ENCODE results near the gene HSCB.
"Not testable (repeated sequence)": the region's sequence is repeated elsewhere in the genome, so short reads cannot be mapped to it uniquely, and the experiment has no call there.

Gene HSCB, protein sequence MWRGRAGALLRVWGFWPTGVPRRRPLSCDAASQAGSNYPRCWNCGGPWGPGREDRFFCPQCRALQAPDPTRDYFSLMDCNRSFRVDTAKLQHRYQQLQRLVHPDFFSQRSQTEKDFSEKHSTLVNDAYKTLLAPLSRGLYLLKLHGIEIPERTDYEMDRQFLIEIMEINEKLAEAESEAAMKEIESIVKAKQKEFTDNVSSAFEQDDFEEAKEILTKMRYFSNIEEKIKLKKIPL
- 2.6 reads per million, percentile 8 among the genes with 10 or more reads in this experiment for total RNA-seq

DNA sequence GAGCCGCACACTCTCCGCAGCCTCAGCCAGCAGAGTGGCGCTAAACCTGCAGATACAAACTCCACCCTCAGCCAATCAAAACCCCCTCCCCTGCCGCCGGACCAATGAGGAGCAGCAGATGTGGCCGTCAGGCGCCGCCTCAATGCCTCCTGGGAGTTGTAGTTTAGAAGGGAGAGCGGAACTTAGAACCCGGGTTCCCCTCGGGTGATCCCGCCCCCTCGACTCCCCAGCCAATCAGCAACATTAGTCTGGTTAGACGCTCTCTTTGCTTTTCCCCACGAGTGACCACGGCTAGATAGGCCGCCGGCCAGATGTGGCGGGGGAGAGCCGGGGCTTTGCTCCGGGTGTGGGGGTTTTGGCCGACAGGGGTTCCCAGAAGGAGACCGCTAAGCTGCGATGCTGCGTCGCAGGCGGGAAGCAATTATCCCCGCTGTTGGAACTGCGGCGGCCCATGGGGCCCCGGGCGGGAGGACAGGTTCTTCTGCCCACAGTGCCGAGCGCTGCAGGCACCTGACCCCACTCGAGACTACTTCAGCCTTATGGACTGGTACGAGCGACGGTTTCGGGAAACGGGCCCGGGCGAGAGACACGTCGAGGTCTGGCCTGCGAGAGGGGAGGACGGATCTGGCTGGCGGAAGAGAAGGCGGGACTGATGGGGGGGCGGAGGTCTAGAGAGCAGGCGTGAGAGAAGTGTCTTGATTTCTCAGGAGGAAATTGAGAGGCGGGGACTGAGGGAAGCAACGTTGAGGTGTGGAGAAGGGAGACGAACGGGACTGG, at the start of gene HSCB, which contains the start of gene CHEK2:
HSCB (plus strand) TSS at position 255 of the 777 bp plus-strand sequence; CDS start at position 312, 57 bp downstream.
CHEK2 (minus strand) TSS at position 36 of the 777 bp plus-strand sequence. CDS start 7,099 bp downstream, outside the sequence.
- DNase-seq = peak; percentile 97

GRCh38 chr22:28693041-28693760, 48.6 kb upstream of the HSCB start:
- not testable (repeated sequence) for DNase-seq

DNA sequence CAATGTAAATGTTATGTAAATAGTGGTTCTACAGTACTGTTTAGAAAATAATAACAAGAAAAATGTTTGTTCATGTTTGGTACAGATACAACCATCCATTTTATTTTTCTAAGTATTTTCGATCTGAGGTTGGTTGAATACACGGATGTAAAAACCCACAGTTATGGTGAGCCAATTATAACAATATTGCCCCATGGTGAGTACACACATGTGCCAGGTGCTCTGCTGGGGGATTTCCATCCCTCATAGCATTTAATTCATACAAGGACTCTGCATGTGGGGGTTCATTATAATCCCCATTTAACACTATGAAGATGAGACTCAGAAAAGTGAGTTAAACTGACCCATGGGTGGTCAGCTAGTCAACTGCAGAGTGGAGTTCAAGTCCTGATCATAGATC, 38.9 kb upstream of the HSCB start:
- DNase-seq = no peak

DNA sequence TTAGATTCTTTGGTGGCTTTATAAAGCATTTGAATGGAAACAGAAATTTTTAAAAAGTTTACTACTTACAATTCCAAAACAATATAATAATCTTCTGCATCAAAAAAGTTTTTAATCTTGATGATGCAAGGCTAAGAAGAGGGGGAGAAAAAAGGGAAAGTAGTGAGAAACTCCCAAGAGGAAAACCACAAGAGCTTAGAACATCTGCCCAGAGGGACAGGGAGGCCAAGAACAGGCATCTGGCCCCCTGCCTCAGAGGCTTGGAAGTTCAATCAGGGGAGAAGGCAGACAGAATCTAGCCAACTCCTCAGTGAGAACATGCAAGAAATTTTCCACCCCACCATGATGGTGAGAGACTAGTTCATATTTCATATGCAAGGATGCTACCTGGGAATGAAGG, 38.4 kb upstream of the HSCB start:
- DNase-seq = no peak

- DNase-seq = no peak
These were observed 35.0 kb upstream of the HSCB start for GRCh38 chr22:28706845-28707244.

DNA sequence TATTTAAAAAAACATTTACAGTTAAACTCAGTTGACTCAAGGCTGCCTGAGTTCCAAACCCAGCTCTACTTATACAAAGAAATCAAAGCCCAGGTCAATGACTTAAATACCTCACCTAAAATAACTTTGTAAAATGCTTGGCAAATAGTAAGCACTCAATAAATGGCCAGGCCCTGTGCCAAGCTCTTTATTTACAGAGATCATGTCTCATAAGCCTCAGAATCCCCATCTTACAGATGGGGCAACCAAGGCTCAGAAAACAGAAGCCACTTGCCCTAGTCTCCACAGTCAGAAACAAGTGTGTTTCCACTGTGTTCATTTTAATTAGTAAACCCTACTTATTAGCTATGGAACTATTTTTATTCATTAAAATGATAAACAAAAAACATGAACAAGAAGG, 31.7 kb upstream of the HSCB start:
- DNase-seq = no peak

GRCh38 chr22:28710576-28711191, 31.2 kb upstream of the HSCB start:
- DNase-seq = no peak

- DNase-seq = no peak
These were observed 30.5 kb upstream of the HSCB start for GRCh38 chr22:28711341-28711740.

DNA sequence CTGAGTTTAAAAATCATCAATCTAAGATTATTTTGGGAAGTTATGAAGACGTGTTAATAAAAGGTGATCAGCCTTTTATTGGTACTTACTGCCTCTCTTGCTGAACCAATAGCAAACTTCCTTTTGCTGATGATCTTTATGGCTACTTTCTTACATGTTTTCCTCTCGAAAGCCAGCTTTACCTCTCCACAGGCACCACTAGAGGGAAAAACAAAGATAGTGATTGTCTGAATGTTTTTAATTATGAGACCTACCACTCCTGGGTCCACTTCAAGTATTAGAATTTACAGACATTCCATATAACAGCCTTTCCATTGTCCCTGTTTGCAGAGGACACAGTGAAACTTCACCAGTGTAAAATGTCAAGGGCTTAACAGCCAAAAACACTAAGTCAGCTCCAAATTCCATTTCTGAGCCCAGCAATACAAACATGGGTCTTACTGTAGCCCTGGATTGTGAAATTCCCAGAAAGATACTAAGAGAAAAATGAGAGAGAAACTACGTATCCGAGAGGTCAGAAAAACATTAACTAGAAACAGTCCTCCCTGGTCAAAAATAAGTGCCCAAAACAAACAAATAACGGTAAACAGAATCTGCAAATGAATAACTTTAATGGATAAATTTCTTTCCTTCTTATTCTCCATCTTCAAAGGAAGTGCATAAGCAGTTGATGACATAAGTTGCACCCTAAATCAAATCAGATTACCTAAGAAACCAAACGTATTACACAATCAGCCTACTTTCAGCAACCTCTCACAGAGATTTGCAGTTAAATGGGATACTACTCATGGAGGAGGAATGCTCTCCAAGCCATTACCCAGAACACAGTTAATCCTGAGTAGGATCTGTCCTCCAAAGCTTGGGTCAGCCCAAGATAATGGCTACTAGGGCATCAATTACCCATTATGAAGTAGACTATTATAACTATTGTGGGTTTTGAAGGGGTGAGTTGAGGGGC, 29.7 kb upstream of the HSCB start:
- no peak for DNase-seq

- no peak for DNase-seq
These were observed 27.7 kb upstream of the HSCB start for GRCh38 chr22:28714043-28714628.

- no peak for DNase-seq
These were observed 26.2 kb upstream of the HSCB start for GRCh38 chr22:28715611-28716010.

DNA sequence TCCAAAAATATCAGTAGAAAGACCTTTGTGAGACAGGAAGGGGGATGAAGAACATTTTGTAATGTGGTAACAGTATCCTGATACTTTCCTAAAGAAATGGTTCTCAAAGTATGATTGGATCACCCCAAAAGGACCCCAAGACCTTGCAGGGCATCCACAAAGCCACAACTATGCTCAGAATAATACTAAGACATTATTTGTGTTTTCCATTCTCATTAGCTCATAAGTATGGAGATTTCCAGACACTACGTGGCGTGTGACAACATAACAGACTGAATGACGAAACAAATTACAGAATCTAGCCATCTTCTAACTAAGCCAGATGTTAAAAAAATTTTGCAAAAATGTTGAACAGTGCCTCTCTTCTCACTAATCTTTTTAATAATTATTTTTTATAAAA, 25.2 kb upstream of the HSCB start:
- no peak for DNase-seq

GRCh38 chr22:28718044-28718443, 23.8 kb upstream of the HSCB start:
- DNase-seq = no peak

DNA sequence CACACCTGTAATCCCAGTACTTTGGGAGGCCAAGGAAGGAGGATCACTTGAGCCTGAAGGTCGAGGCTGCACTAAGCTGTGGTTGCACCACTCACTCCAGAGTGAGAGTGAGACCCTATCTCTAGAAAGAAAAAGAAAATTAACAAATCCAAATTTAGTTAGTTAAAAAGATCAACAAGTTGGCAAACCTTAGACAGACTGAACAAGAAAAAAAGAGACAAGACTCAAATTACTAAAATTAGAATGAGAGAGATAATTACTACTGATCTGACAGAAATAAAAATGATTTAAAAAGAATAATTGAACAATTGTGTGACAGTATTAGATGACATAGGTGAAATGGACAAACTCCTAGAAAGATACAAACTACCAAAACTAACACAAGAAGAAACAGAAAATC, 13.8 kb upstream of the HSCB start:
- no peak for DNase-seq

DNA sequence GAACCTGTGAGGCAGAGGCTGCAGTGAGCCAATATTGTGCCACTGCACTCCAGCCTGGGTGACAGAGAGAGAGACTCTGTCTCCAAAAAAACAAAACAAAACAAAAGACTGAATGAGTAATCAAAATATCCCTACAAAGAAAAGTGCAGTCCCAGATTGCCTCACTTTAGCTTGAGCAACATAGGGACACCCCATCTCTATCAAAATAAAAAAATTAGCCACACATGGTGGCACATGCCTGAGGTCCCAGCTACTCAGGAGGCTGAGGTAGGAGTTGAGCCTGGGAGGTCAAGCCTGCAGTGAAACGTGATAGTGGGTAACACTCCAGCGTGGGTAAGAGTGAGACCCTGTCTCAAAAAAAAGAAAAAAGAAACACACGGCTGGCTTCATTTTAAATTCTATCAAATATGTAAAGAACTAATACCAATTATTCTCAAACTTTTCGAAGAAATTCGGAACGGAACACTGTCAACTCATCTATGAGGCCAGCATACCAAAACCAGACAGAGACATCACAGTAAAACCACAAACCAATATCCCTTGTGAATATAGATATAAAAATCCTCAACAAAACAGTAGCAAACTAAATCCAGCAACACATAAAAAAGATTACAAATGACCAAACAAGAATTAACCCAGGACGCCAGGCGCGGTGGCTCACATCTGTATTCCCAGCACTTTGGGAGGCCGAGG, 13.1 kb upstream of the HSCB start:
- DNase-seq = no peak

- DNase-seq = no peak
These were observed 11.7 kb upstream of the HSCB start for GRCh38 chr22:28730179-28730578.

GRCh38 chr22:28734393-28734792, 7.4 kb upstream of the HSCB start:
- DNase-seq = no peak

- DNase-seq = no peak
These were observed 5.3 kb upstream of the HSCB start for GRCh38 chr22:28736301-28737155.

DNA sequence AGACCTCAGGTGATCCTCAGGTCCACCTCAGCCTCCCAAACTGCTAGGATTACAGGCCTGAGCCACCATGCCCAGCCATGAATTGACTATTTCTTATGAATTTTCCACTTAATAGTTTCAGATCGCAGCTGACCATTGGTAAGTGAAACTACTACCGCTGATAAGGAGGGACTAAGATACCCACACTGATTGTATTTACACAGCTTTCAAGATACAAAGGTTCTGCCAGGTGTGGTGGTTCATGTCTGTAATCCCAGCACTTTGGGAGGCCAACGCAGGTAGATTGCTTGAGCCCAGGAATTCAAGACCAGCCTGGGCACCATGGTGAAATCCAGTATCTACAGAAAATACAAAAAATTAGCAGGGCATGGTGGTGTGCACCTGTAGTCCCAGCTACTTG, 4.1 kb upstream of the HSCB start:
- no peak for DNase-seq

DNA sequence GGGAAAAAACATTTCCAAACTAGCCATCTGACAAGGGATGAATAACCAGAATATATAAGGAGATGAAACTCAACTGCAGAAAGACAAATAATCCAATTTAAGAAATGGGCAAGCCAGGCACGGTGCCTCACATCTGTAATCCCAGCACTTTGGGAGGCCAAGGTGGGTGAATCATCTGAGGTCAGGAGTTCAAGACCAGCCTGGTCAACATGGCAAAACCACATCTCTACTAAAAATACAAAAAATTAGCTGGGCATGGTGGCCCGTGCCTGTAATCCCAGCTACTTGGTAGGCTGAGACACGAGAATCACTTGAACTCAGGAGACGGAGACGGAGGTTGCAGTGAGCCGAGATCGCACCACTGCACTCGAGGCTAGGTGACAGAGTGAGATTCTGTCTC, 3.0 kb upstream of the HSCB start:
- not testable (repeated sequence) for DNase-seq
